IMR-90 (cell line): ENCODE measurements around the gene NFX1. TPM values are rescaled to one million over a fixed set of nuclear protein-coding genes. Genes with fewer than 3 reads are reported as not detected.

Source experiments
- ATAC-seq: fragments of 200-7000 bp; cut with Tn5 transposase; 2 replicates; pipeline ENCODE4 v1.9.1; 2020; ENCODE audit warnings: low read depth, mild to moderate bottlenecking, moderate library complexity
- BruUV-seq: library from RNA; stranded (reverse); fragments of 400-500 nt; replicated peaks from 2 replicates; lab custom pipeline; 2021; lab: Mats Ljungman, UMichigan
- CTCF ChIA-PET: fragments of 300-600 bp; formaldehyde crosslinking; extraction: SDS; loops from one replicate; lab custom pipeline; 2021; ENCODE audit warnings: antibody characterized with exemption; lab: Yijun Ruan, JAX
- POLR2A ChIA-PET: fragments of 300-600 bp; sonication (Branson Sonifier 250); formaldehyde crosslinking; loops from one replicate; lab custom pipeline; 2022; ENCODE audit warnings: antibody characterized with exemption; ENCODE audit not compliant: unreplicated experiment; lab: Charles Lee
- DNase-seq: peaks from one replicate; pipeline ENCODE4 v3.0.0; 2013
- H2AFZ ChIP-seq: replicated peaks from 2 replicates; pipeline ENCODE3; 2013; ENCODE audit warnings: low read length, mild to moderate bottlenecking; ENCODE audit not compliant: poor library complexity
- H2AK5ac ChIP-seq: 2 replicates; pipeline ENCODE4 v1.6.1; 2013; ENCODE audit warnings: low read depth, low read length, inconsistent platforms
- H2AK9ac ChIP-seq: replicated peaks from 2 replicates; pipeline ENCODE3; 2013; ENCODE audit warnings: mild to moderate bottlenecking, low read depth, low read length, moderate library complexity; ENCODE audit not compliant: poor library complexity
- H2BK120ac ChIP-seq: 2 replicates; pipeline ENCODE4 v1.6.1; 2013; ENCODE audit warnings: low read depth, low read length, inconsistent platforms
- H2BK15ac ChIP-seq: 3 replicates; pipeline ENCODE4 v1.6.1; 2013; ENCODE audit warnings: low read depth, low read length, inconsistent platforms
- H2BK20ac ChIP-seq: 2 replicates; pipeline ENCODE4 v1.6.1; 2013; ENCODE audit warnings: low read depth, mild to moderate bottlenecking, inconsistent platforms, low read length, moderate library complexity
- H2BK5ac ChIP-seq: 2 replicates; pipeline ENCODE4 v1.6.1; 2013; ENCODE audit warnings: mild to moderate bottlenecking, low read depth, low read length, inconsistent platforms; ENCODE audit not compliant: poor library complexity, severe bottlenecking
- H3K14ac ChIP-seq: replicated peaks from 2 replicates; pipeline ENCODE4 v1.6.1; 2013; ENCODE audit warnings: low read depth, low read length, inconsistent platforms
- H3K18ac ChIP-seq: 2 replicates; pipeline ENCODE4 v1.6.1; 2013; ENCODE audit warnings: low read depth, low read length, control low read depth
- H3K23ac ChIP-seq: 2 replicates; pipeline ENCODE4 v1.6.1; 2013; ENCODE audit warnings: low read depth, low read length, inconsistent platforms
- H3K27ac ChIP-seq: 2 replicates; pipeline ENCODE4 v1.5.1; 2013; ENCODE audit warnings: mild to moderate bottlenecking, control low read depth, low read length; ENCODE audit not compliant: insufficient read depth
- H3K27me3 ChIP-seq: 2 replicates; pipeline ENCODE4 v1.6.1; 2013; ENCODE audit warnings: low read length; ENCODE audit not compliant: control insufficient read depth, insufficient read depth
- H3K36me3 ChIP-seq: 2 replicates; pipeline ENCODE4 v1.6.1; 2013; ENCODE audit warnings: low read length, mixed read lengths; ENCODE audit not compliant: control insufficient read depth, insufficient read depth
- H3K4ac ChIP-seq: 2 replicates; pipeline ENCODE4 v1.6.1; 2013; ENCODE audit warnings: low read depth, low read length, inconsistent platforms
- H3K4me1 ChIP-seq: 2 replicates; pipeline ENCODE4 v1.6.1; 2013; ENCODE audit warnings: low read length, mixed read lengths; ENCODE audit not compliant: control insufficient read depth, insufficient read depth
- H3K4me2 ChIP-seq: 2 replicates; pipeline ENCODE4 v1.6.1; 2013; ENCODE audit warnings: low read depth, mild to moderate bottlenecking, control low read depth, low read length, moderate library complexity
- H3K4me3 ChIP-seq: 2 replicates; pipeline ENCODE4 v1.5.1; 2013; ENCODE audit warnings: low read depth, mild to moderate bottlenecking, control low read depth, low read length, moderate library complexity; ENCODE audit not compliant: insufficient read depth
- H3K56ac ChIP-seq: 2 replicates; pipeline ENCODE4 v1.6.1; 2013; ENCODE audit warnings: low read length, inconsistent platforms; ENCODE audit not compliant: insufficient read depth; ENCODE audit errors: extremely low read depth
- H3K79me1 ChIP-seq, 2 experiments: 2 replicates each; pipeline ENCODE4 v1.6.1; 2013; ENCODE audit warnings: low read length in 2 of 2, inconsistent platforms in 1 of 2, low read depth in 1 of 2
- H3K9ac ChIP-seq: 2 replicates; pipeline ENCODE4 v1.6.1; 2013; ENCODE audit warnings: low read depth, low read length, control low read depth
- H3K9me1 ChIP-seq: 2 replicates; pipeline ENCODE4 v1.6.1; 2013; ENCODE audit warnings: low read length, inconsistent platforms; ENCODE audit not compliant: insufficient read depth
- H3K9me3 ChIP-seq: 2 replicates; pipeline ENCODE4 v1.6.1; 2013; ENCODE audit warnings: low read length; ENCODE audit not compliant: control insufficient read depth, insufficient read depth
- H4K20me1 ChIP-seq: 2 replicates; pipeline ENCODE4 v1.6.1; 2013; ENCODE audit warnings: low read length, inconsistent platforms; ENCODE audit not compliant: insufficient read depth
- H4K5ac ChIP-seq: 2 replicates; pipeline ENCODE4 v1.6.1; 2013; ENCODE audit warnings: mild to moderate bottlenecking, low read depth, low read length, control low read depth
- H4K8ac ChIP-seq, 2 experiments: 2 replicates each; pipeline ENCODE4 v1.6.1; 2013; ENCODE audit warnings: low read depth in 2 of 2, low read length in 2 of 2, control low read depth in 1 of 2, inconsistent platforms in 1 of 2
- H4K91ac ChIP-seq: 2 replicates; pipeline ENCODE4 v1.6.1; 2013; ENCODE audit warnings: low read depth, low read length, inconsistent platforms; ENCODE audit not compliant: insufficient read depth
- CEBPB ChIP-seq: IDR thresholded peaks from 2 replicates; pipeline ENCODE4 v1.6.1; 2012; ENCODE audit warnings: low read depth, low read length, improper control_type of control experiment
- CTCF ChIP-seq: conservative IDR thresholded peaks from 2 replicates; pipeline ENCODE4 v1.5.1; 2012; ENCODE audit warnings: mild to moderate bottlenecking, low read depth, low read length, improper control_type of control experiment
- ELK1 ChIP-seq: fragments of 150-350 bp; IDR thresholded peaks from 2 replicates; pipeline ENCODE4 v1.6.1; 2016; ENCODE audit warnings: low read depth, mild to moderate bottlenecking, low read length, moderate library complexity, borderline replicate concordance
- MXI1 ChIP-seq: IDR thresholded peaks from 2 replicates; pipeline ENCODE4 v1.6.1; 2012; ENCODE audit warnings: low read depth, mild to moderate bottlenecking, low read length, moderate library complexity, borderline replicate concordance
- NFE2L2 ChIP-seq: fragments of 150-350 bp; IDR thresholded peaks from 2 replicates; pipeline ENCODE4 v1.6.1; 2016; ENCODE audit warnings: low read depth, mild to moderate bottlenecking, low read length
- POLR2A ChIP-seq: IDR thresholded peaks from 2 replicates; pipeline ENCODE4 v1.6.1; 2012; ENCODE audit warnings: mild to moderate bottlenecking, low read depth, low read length
- RAD21 ChIP-seq: IDR thresholded peaks from 2 replicates; pipeline ENCODE4 v1.6.1; 2012; ENCODE audit warnings: low read length, improper control_type of control experiment
- WGBS, 2 experiments: methylation state at CpG; one replicate each; pipeline versions ENCODE4 v1.1.5 to v1.1.7; 2013; ENCODE audit warnings: missing lambda C conversion rate in 2 of 2; ENCODE audit not compliant: insufficient read length in 1 of 2; ENCODE audit errors: extremely low coverage in 2 of 2; 5-methylcytosine and 5-hydroxymethylcytosine counted together
- dilution Hi-C: fragments of 300-500 bp; cut with HindIII; formaldehyde crosslinking; loops from one replicate; pipeline ENCODE4 v1.14.3; 2018; ENCODE audit warnings: low sequenced_read_pairs; ENCODE audit not compliant: unreplicated experiment
- in situ Hi-C: fragments of 300-500 bp; cut with MboI; formaldehyde crosslinking; loops from 3 replicates; pipeline ENCODE4 v1.14.3; 2019; ENCODE audit warnings: low sequenced_read_pairs, inconsistent platforms, mixed read lengths
- intact Hi-C: fragments of 100-400 bp; cut with micrococcal nuclease; formaldehyde crosslinking; loops from 2 replicates; pipeline ENCODE4 v1.10.0; 2022
- polyA plus RNA-seq, 3 experiments: library from polyadenylated mRNA; depleted of rRNA; stranded (reverse); fragments of >200 nt; gene quantifications; 2 replicates each; pipeline ENCODE4 v1.2.3, GENCODE V29; 2012; ENCODE audit warnings: low replicate concordance in 1 of 3
- total RNA-seq: library from RNA; depleted of rRNA; stranded (reverse); fragments of >200 nt; gene quantifications from 2 replicates; pipeline ENCODE4 v1.2.3, GENCODE V29; 2012

The NFX1 gene
- total and polyA plus RNA-seq, 2 of the 4 experiments (the other 2 are of a cell fraction) = 27.0 to 36.0 TPM

GRCh38 chr9:33293782-33294181 lies 3.5 kb downstream of the NFX1 start:
- no TSS peak for BruUV-seq
- H3K27ac ChIP-seq = no peak overlapping the region
- no peak overlapping the region for H3K4ac ChIP-seq
- in situ Hi-C loops (loop anchor here (5.0 kb wide), 1 partner anchor 174 kb away; no protein-coding TSS in a partner anchor), dilution Hi-C loops (loop anchor here (25.0 kb wide), 1 partner anchor 169 kb away; the partner anchor contains the start of gene NOL6), intact Hi-C loops (loop anchor here (10.0 kb wide), 1 partner anchor 61 kb away; no protein-coding TSS in a partner anchor)
- H2BK120ac ChIP-seq = no peak overlapping the region
- ChIA-PET CTCF (no interaction called here), POLR2A (no interaction called here)
- no peak overlapping the region for H4K5ac ChIP-seq
- peaks cover 48 to 82% of the 10 kb centered on the region in 2 experiments for H3K79me1 ChIP-seq
- H2BK5ac ChIP-seq = no peak overlapping the region
- H3K4me2 ChIP-seq = no peak overlapping the region
- TF ChIP-seq POLR2A (no peak), ELK1 (no peak), NFE2L2 (no peak), MXI1 (no peak), RAD21 (no peak), CEBPB (0 out of 2 replicates have a peak, but pooled peaks have one; percentile 24), CTCF (no peak)
- peaks cover 31% of the 10 kb centered on the region for H3K36me3 ChIP-seq
- 0 out of 2 replicates have a peak, but pooled peaks cover 4% of the 10 kb centered on the region for H4K20me1 ChIP-seq
- H2AK9ac ChIP-seq = no peak overlapping the region
- H3K9ac ChIP-seq = no peak overlapping the region
- H2BK20ac ChIP-seq = no peak overlapping the region
- ATAC-seq = no peak
- H4K91ac ChIP-seq = no peak overlapping the region
- H2AK5ac ChIP-seq = no peak overlapping the region
- no peak overlapping the region for H2AFZ ChIP-seq
- H3K4me3 ChIP-seq = no peak overlapping the region
- no peaks in the 10 kb centered on the region for H3K27me3 ChIP-seq
- WGBS, 2 experiments = no CpG with 5 or more reads among the region's 2 CpGs
- H3K14ac ChIP-seq = no peak overlapping the region
- peaks cover 10% of the 10 kb centered on the region for H3K9me1 ChIP-seq
- H3K18ac ChIP-seq = no peak overlapping the region
- no peak overlapping the region for H4K8ac ChIP-seq
- peaks cover 7% of the 10 kb centered on the region for H3K4me1 ChIP-seq
- H3K9me3 ChIP-seq = no peaks in the 10 kb centered on the region
- no peak for DNase-seq
- no peak overlapping the region for H2BK15ac ChIP-seq
- H3K23ac ChIP-seq = no peak overlapping the region
- H3K56ac ChIP-seq = no peak overlapping the region
